GM19397 (cell line): ENCODE data around the gene YTHDC2.

Experiments
- ATAC-seq: cut with Tn5 transposase; IDR thresholded peaks from one replicate; pipeline ENCODE4 v1.9.1; 2021; ENCODE audit warnings: mild to moderate bottlenecking, moderate library complexity; ENCODE audit not compliant: unreplicated experiment

The YTHDC2 gene

DNA sequence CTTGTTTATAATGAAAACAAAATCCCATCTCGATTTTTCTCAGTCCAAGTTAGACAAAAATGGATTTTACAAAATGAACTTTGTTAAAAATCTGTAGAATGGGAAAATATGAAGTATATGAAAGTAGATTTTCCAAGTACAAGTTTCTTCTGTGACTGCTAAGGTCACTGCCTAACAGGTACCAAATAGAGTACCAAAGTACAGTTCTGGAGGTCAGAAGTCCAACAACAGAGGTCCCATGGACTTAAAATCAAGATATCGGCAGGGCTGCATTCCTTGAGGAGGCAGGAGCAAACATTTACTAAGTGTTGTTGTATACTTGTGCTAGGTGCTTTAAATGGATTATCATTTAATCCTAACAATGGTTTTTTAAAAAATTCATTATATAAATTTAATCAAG, 5.9 kb downstream of the YTHDC2 start:
- no peak for ATAC-seq

DNA sequence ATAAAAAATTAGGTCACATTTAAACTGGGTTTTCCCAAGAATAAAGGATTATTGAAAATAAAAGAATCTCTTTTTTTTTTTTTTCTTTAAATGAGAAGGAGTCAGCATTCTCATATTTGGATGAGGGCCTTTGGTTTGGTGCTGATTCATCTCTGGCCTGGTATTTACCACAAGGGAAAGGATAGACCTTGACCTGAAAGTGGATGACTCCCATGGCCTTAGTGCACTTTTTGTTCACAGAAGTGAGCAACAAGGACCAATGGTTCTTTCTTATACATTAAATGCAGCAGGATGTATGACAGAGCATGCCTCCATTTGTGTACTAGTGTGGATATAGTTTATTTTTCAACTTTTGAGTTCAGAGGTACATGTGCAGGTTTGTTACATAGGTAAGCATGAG, 6.9 kb downstream of the YTHDC2 start:
- peak; percentile 62 for ATAC-seq

- ATAC-seq: no peak
These were observed 7.4 kb downstream of the YTHDC2 start for GRCh38 chr5:113520899-113521298.

DNA sequence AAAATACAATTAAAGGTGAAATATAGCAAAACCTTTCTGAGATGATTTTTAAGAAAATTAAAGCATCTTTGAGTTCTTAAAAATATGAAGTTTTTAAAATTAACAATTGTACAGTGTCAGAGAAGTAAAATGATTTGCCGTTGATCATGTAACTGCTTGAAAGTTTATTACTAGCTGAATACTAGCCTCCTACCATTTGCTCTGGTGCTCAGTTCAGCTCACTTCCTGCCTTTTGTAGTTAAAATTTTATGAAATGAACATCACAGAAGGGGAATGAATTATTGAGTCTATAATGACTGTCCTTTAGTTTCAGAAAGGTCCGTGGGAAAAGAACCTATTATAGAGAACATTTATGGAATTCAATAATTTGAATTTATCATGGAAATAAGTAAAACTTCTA, 9.7 kb downstream of the YTHDC2 start:
- no peak for ATAC-seq

DNA sequence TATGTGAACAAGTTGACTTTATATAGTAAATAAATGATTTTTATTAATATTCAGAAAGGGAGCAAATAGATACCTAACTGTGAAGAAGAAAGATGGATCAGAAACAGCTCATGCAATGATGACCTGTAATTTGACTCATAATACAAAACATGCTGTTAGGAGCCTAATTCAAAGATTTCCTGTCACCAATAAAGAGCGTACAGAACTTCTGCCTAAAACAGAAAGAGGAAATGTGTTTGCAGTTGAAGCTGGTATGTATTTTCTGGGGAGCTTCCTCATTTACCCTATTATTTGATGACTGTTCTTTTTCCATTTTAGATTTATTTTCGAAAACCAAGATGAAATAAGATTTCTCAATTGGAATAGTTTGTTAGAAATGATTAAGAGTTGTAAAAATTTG, 11.4 kb downstream of the YTHDC2 start:
- ATAC-seq: no peak

GRCh38 chr5:113526421-113526820, 12.9 kb downstream of the YTHDC2 start:
- ATAC-seq: no peak

DNA sequence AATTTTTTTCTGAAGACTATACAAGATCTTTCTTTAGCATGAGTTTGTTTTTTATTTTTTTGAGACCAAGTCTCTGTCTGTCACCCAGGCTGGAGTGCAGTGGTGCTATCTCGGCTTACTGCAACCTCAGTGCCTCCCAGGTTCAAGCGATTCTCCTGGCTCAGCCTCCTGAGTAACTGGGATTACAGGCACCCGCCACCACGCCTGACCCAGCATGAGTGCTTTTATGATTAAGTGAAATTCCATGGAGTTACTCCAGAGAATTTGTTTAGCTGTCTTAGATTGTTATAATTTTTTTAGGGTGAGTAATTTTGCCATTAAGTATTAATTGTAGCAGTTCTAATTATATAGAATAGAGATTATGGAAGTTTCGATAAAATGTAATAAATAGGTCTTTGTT, 14.3 kb downstream of the YTHDC2 start:
- ATAC-seq: no peak

DNA sequence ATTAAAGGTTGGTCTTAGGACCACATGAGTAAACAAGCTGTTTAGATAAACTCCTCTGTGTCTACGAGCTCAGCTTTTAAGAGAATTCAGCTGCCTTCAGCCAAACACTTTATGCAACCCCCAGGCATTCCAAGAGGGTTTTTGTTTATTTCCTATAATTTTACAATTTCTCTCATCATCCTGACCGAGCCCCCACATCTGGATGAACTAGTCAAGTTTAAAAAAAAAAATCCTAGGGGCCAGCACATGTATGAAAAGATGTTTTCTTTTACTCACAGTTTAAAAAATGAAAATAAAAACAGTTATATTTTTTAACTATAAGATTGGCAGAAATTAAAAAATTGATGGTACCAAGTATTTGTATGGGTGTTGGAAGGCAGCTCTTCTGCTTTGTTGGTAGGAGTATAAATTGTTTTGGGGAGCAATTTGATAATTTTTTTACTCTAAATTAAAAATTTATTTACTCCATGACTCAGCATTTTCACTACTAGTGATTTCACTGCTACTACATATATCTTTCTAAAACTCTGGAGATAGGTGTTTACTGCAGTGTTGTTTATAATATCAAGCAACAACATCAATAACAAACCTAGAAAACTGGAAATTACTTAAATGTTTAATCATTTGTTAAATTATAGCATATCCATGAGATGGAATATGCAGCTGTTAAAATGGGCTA, 18.1 kb downstream of the YTHDC2 start:
- no peak for ATAC-seq

GRCh38 chr5:113538313-113538712, 24.8 kb downstream of the YTHDC2 start:
- no peak for ATAC-seq

DNA sequence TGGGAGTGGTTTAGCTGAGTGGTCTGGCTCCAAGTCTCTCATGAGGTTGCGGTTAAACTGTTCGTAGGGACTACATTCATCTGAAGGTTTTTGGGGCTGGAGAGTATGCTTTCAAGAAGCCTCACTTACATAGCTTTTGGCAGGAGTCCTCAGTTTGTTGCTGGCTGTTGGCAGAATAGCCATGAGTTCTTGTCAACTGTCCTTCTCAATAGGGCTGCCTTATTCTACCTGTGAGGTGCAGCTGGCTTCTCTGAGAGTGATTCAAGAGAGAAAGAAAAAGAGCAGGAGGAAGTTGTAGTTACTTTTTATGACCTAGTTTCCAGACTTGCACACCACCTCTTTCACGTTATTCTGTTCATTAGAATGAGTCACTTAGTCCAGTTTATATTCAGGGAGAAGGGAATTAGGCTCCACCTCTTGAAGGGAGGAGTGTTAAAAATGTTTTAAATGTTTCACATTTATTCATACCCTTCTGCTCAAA, 33.2 kb downstream of the YTHDC2 start:
- no peak for ATAC-seq

DNA sequence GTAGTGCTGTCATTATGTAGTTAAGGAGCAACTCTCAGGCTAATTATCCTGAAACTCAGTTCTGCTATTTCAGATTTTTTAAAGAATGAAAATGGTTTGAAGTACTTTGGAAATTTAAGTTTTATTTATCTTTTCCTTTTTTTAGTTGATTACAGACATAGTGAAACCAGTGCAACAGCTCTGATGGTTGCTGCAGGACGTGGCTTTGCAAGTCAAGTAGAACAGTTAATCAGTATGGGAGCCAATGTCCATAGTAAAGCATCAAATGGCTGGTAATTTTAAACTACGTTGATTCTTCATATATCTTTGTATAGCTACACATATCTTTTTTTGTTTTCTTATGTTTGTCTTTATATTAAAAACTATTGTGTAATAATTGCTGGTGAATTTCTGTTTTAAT, 34.9 kb downstream of the YTHDC2 start:
- ATAC-seq: peak; percentile 85

DNA sequence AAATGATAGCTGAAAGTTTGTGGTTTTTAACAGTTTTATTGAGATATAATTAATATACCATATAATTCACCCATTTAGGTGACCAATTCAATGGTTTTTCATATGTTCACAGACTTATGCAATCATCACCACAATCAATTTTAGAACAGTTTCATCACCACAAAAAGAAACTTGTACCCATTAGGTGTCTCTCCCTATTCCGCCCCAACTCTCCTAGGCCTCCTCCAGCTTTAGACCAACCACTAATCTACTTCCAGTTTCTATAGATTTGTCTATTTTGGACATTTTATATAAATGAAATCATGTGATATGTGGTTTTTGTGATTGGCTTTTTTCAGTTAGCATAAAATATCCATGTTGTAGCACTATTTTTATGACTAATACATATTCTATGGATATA, 38.6 kb downstream of the YTHDC2 start:
- ATAC-seq: no peak

DNA sequence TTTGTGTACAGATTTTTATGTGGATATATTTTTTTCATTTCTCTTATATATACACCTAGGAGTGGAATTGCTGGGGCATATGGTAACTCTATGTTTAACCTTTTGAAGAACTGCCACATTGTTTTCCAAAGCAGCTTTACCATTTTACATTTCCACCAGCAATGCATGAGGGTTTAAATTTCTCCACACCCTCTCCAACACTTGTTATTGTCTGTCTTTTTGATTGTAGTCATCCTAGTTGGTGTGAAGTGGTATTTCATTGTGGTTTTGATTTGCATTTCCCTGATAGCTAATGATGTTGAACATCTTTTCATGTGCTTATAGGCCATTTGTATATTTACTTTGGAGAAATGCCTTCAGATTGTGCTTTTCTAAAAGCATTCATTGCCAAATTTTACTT, 39.1 kb downstream of the YTHDC2 start:
- no peak for ATAC-seq

- no peak for ATAC-seq
These were observed 49.4 kb downstream of the YTHDC2 start for GRCh38 chr5:113562828-113563400.

- ATAC-seq: no peak
These were observed 55.9 kb downstream of the YTHDC2 start for GRCh38 chr5:113569396-113569795.

- no peak for ATAC-seq
These were observed 59.2 kb downstream of the YTHDC2 start for GRCh38 chr5:113572716-113573115.

- ATAC-seq: no peak
These were observed 60.9 kb downstream of the YTHDC2 start for GRCh38 chr5:113574417-113574816.

DNA sequence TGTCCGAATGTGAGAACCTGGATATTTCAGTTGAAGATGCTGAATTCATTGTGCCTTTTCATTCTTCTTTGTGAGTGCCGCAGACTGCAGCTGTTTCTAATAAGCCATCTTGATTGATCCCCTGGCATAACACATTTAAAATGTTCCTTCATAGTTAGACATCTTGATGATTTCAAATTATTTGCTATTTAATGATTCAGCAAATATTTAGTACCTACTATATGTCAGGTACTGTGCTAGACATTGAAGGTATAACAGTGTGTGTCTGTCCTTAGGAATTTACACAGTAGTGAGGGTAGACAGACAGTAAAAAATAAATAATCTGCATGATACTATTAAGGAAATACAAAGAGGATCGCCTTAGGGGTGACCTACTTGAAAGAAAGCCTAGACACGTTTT, 61.6 kb downstream of the YTHDC2 start:
- ATAC-seq: no peak

DNA sequence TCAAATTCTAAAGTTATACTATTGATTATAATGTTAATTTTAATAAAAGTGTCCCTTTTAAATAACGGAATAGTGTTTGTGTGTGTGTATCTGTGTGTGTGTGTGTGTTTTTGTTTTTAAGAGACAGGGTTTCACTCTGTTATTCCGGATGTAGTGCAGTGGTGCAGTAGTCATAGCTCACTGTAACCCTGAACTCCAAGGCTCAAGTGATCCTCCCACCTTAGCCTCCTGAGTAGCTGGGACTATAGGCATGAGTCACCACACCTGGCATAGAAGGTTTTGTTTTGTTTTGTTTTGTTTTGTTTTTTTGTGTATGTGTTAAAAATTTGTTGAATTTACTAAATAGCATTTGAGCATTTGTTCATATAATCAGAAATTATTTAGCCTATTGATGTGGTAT, 64.6 kb downstream of the YTHDC2 start:
- ATAC-seq: no peak

DNA sequence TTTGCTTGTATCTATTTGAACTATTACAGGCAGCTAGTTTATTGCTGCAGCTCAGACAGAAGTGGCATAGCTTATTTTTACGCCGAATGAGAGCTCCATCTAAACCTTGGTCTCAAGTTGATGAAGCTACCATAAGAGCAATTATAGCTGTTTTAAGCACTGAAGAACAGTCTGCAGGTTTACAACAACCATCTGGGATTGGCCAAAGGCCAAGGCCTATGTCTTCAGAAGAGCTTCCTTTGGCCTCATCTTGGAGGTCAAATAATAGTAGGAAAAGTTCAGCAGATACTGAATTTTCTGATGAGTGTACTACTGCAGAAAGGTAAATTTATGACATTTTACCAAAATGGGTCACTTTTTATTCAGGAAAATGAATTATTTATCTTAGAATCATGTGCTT, 67.9 kb downstream of the YTHDC2 start:
- ATAC-seq: no peak

- ATAC-seq: no peak
These were observed 84.7 kb downstream of the YTHDC2 start for GRCh38 chr5:113598150-113598549.

- ATAC-seq: no peak
These were observed 85.4 kb downstream of the YTHDC2 start for GRCh38 chr5:113598926-113599325.
